SK-N-SH (cell line): ENCODE results near the gene PNKP. TPM values are rescaled to one million over a fixed set of nuclear protein-coding genes. Genes with fewer than 3 reads are reported as not detected.

Experiments used
- CTCF ChIA-PET: fragments of 300-600, 350-600 bp; formaldehyde crosslinking; extraction: SDS; loops from one replicate; lab custom pipeline; 2021; lab: Yijun Ruan, JAX
- POLR2A ChIA-PET: fragments of 350-600 bp; sonication (Branson Sonifier 250); formaldehyde crosslinking; extraction: SDS; loops from one replicate; lab custom pipeline; 2020; ENCODE audit warnings: antibody characterized with exemption, inconsistent platforms; lab: Yijun Ruan, JAX
- DNase-seq: peaks from one replicate; pipeline ENCODE4 v3.0.0; 2012
- H2AFZ ChIP-seq: fragments of 200-600 bp; sonication (generic); 2 replicates; pipeline ENCODE4 v1.8.1; 2016; ENCODE audit warnings: antibody characterized with exemption, mild to moderate bottlenecking, low read depth
- H3F3A ChIP-seq: fragments of 200-600 bp; sonication (generic); replicated peaks from 2 replicates; pipeline ENCODE3; 2016; ENCODE audit warnings: antibody characterized with exemption, mild to moderate bottlenecking; ENCODE audit not compliant: insufficient read depth
- H3K27ac ChIP-seq, 2 experiments: fragments of 200-500 bp in 1 of 2; fragments of 200-600 bp in 1 of 2; sonication (Bioruptor generic) in 1 of 2; sonication (generic), shearing (Covaris generic) in 1 of 2; 2 replicates each; pipeline versions ENCODE4 v1.5.1 to v1.6.1; 2014 to 2016; ENCODE audit warnings: low read depth in 2 of 2, inconsistent platforms in 1 of 2, low read length in 1 of 2, mild to moderate bottlenecking in 1 of 2, mixed read lengths in 1 of 2
- H3K27me3 ChIP-seq: fragments of 200-600 bp; sonication (generic), shearing (Covaris generic); 2 replicates; pipeline ENCODE4 v1.6.1; 2016; ENCODE audit warnings: mixed run types; ENCODE audit not compliant: insufficient read depth
- H3K36me3 ChIP-seq, 2 experiments: fragments of 200-500 bp in 1 of 2; fragments of 200-600 bp in 1 of 2; sonication (Bioruptor generic) in 1 of 2; sonication (generic) in 1 of 2; replicated peaks in 1 of 2; 2 replicates each; pipeline versions ENCODE3 to v1.5.1; 2014 to 2016; ENCODE audit warnings: low read length in 1 of 2, mild to moderate bottlenecking in 1 of 2; ENCODE audit not compliant: insufficient read depth in 2 of 2, control insufficient read depth in 1 of 2
- H3K4me1 ChIP-seq, 2 experiments: fragments of 200-500 bp in 1 of 2; fragments of 200-600 bp in 1 of 2; sonication (Bioruptor generic) in 1 of 2; sonication (generic), shearing (Covaris generic) in 1 of 2; 2 replicates each; pipeline versions ENCODE4 v1.5.1 to v1.6.1; 2014 to 2016; ENCODE audit warnings: low read depth in 1 of 2, low read length in 1 of 2, mixed run types in 1 of 2; ENCODE audit not compliant: insufficient read depth in 2 of 2, control insufficient read depth in 1 of 2
- H3K4me2 ChIP-seq: fragments of 200-600 bp; sonication (generic), shearing (Covaris generic); 2 replicates; pipeline ENCODE4 v1.6.1; 2017; ENCODE audit warnings: mixed run types
- H3K4me3 ChIP-seq, 2 experiments: fragments of 200-500 bp in 1 of 2; fragments of 200-600 bp in 1 of 2; sonication (Bioruptor generic) in 1 of 2; sonication (generic), shearing (Covaris generic) in 1 of 2; 2 replicates each; pipeline versions ENCODE4 v1.5.1 to v1.8.1; 2014 to 2016; ENCODE audit warnings: low read depth in 2 of 2, inconsistent platforms in 1 of 2, low read length in 1 of 2, mild to moderate bottlenecking in 1 of 2, mixed read lengths in 1 of 2, moderate library complexity in 1 of 2
- H3K79me2 ChIP-seq: fragments of 200-600 bp; sonication (generic); 2 replicates; pipeline ENCODE4 v1.8.1; 2017; ENCODE audit warnings: mild to moderate bottlenecking; ENCODE audit not compliant: insufficient read depth
- H3K9ac ChIP-seq: fragments of 200-600 bp; sonication (generic); 2 replicates; pipeline ENCODE4 v1.6.1; 2017; ENCODE audit warnings: mixed run types
- H3K9me2 ChIP-seq: fragments of 200-600 bp; sonication (generic); 2 replicates; pipeline ENCODE4 v1.6.1; 2017; ENCODE audit warnings: mixed run types
- H3K9me3 ChIP-seq: fragments of 200-600 bp; sonication (generic); 2 replicates; pipeline ENCODE4 v1.6.1; 2017; ENCODE audit warnings: mixed run types, mild to moderate bottlenecking, moderate library complexity
- H4K20me1 ChIP-seq: fragments of 200-600 bp; sonication (generic); 2 replicates; pipeline ENCODE4 v1.6.1; 2017; ENCODE audit warnings: mild to moderate bottlenecking, mixed run types; ENCODE audit not compliant: insufficient read depth
- CHD2 ChIP-seq: fragments of 150-350 bp; IDR thresholded peaks from 2 replicates; pipeline ENCODE4 v1.6.1; 2018; ENCODE audit warnings: low read length; ENCODE audit not compliant: partially characterized antibody
- CTCF ChIP-seq: fragments of 200-600 bp; sonication (generic); IDR thresholded peaks from 2 replicates; pipeline ENCODE4 v1.6.1; 2017; ENCODE audit warnings: antibody characterized with exemption, mild to moderate bottlenecking, moderate library complexity
- EP300 ChIP-seq, 2 experiments: IDR thresholded peaks; 2 replicates each; pipeline versions ENCODE4 v1.4.0 to v1.6.1; 2012; ENCODE audit warnings: borderline replicate concordance in 1 of 2, low read depth in 1 of 2, low read length in 1 of 2
- FOSL2 ChIP-seq: IDR thresholded peaks from 2 replicates; pipeline ENCODE4 v1.4.0; 2012; ENCODE audit warnings: low read depth, mild to moderate bottlenecking, moderate library complexity, borderline replicate concordance
- FOXJ3 ChIP-seq: sonication (generic); formaldehyde crosslinking; IDR thresholded peaks from 2 replicates; pipeline ENCODE4 v1.5.1; 2020; ENCODE audit warnings: mild to moderate bottlenecking, missing genetic modification reagents
- GATA2 ChIP-seq: sonication (generic); formaldehyde crosslinking; IDR thresholded peaks from 2 replicates; pipeline ENCODE4 v1.5.0; 2020; ENCODE audit warnings: mild to moderate bottlenecking, missing genetic modification reagents
- JUND ChIP-seq: IDR thresholded peaks from 2 replicates; pipeline ENCODE4 v1.4.0; 2012
- MAX ChIP-seq: IDR thresholded peaks from 2 replicates; pipeline ENCODE4 v1.4.0; 2012; ENCODE audit warnings: low read depth
- MXI1 ChIP-seq: IDR thresholded peaks from 2 replicates; pipeline ENCODE4 v1.6.1; 2012; ENCODE audit warnings: mild to moderate bottlenecking, low read depth, low read length, improper control_type of control experiment
- NRF1 ChIP-seq: IDR thresholded peaks from 2 replicates; pipeline ENCODE4 v1.6.1; 2012; ENCODE audit warnings: low read depth, mild to moderate bottlenecking, low read length
- RAD21 ChIP-seq: IDR thresholded peaks from 2 replicates; pipeline ENCODE4 v1.6.1; 2012; ENCODE audit warnings: mild to moderate bottlenecking, low read length
- RCOR1 ChIP-seq: fragments of 150-350 bp; IDR thresholded peaks from 2 replicates; pipeline ENCODE4 v1.6.1; 2017; ENCODE audit warnings: antibody characterized with exemption, low read length
- RFX5 ChIP-seq: IDR thresholded peaks from 2 replicates; pipeline ENCODE4 v1.6.1; 2012; ENCODE audit warnings: mild to moderate bottlenecking, improper control_type of control experiment, low read length
- RXRA ChIP-seq: IDR thresholded peaks from 2 replicates; pipeline ENCODE4 v1.4.0; 2012; ENCODE audit warnings: low read depth, mild to moderate bottlenecking, borderline replicate concordance
- SIN3A ChIP-seq: IDR thresholded peaks from 2 replicates; pipeline ENCODE4 v1.6.1; 2012; ENCODE audit warnings: low read depth, mild to moderate bottlenecking, low read length, moderate library complexity, borderline replicate concordance
- SMC3 ChIP-seq: IDR thresholded peaks from 2 replicates; pipeline ENCODE4 v1.6.1; 2012; ENCODE audit warnings: low read depth, low read length, improper control_type of control experiment
- TEAD4 ChIP-seq: IDR thresholded peaks from 2 replicates; pipeline ENCODE4 v1.4.0; 2012; ENCODE audit warnings: mild to moderate bottlenecking, borderline replicate concordance; ENCODE audit not compliant: insufficient read depth
- USF2 ChIP-seq: fragments of 150-350 bp; IDR thresholded peaks from 2 replicates; pipeline ENCODE4 v1.6.1; 2017; ENCODE audit warnings: antibody characterized with exemption, low read length, low read depth, borderline replicate concordance
- WGBS: methylation state at CpG from one replicate; pipeline ENCODE4 v1.1.6; 2017; ENCODE audit warnings: low lambda C conversion rate; 5-methylcytosine and 5-hydroxymethylcytosine counted together
- polyA plus RNA-seq, 3 experiments: library from polyadenylated mRNA; depleted of rRNA; stranded (reverse); fragments of >200 nt; gene quantifications; 2 replicates each; pipeline ENCODE4 v1.2.3, GENCODE V29; 2012
- TF ChIP-seq, protein P1 (sequence below): IDR thresholded peaks from 2 replicates; pipeline ENCODE4 v1.4.0; 2012; ENCODE audit warnings: low read depth, borderline replicate concordance
- TF ChIP-seq, protein P2 (sequence below): IDR thresholded peaks from 2 replicates; pipeline ENCODE4 v1.6.1; 2012; ENCODE audit warnings: mild to moderate bottlenecking, low read depth, low read length, moderate library complexity

Gene PNKP
- polyA plus RNA-seq, 1 of the 3 experiments (the other 2 are of a cell fraction): 52.0 TPM

DNA sequence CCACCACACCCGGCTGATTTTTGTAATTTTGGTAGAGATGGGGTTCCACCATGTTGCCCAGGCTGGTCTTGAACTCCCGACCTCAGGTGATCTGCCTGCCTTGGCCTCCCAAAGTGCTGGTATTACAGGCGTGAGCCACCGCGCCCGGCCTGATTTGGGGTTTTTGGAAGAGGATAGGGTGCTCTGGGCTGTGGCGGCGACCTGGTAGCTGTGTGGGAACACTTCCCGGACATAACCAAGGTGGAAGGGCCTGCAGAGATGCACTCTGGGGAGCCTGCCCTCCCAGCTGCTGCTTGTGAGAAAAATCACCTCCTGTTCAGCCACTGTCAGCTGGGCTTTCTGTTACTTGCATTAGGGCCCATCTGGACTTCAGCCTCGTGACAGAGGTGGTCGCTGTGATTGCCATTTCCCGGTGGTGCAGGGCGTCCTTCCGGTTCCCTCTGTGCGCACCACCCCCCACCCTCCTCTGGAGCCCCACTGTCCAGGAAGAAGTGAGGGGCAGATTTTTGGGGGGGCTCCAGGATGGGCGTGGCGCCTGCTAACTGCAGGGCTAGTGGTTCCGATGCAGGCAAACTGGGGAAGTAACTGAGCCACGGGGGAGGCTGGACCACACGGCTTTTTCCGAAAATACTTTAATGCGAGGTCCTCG lies 21.8 kb upstream of the PNKP start:
- Histone ChIP-seq H3F3A (peaks cover 10% of the 10 kb centered on the region), H3K4me1 (peaks cover 0 to 13% of the 10 kb centered on the region in 2 experiments; a peak in 1 of 4 replicates), H3K27me3 (no peaks in the 10 kb centered on the region), H3K79me2 (no peaks in the 10 kb centered on the region), H4K20me1 (no peaks in the 10 kb centered on the region), H3K4me2 (no peak overlapping the region), H3K36me3 (peaks cover 0 to 8% of the 10 kb centered on the region in 2 experiments)
- ChIA-PET POLR2A (no interaction called here), CTCF (interaction anchor here (1.2 to 1.6 kb wide), 6 partner anchors 11 to 79 kb away, joined by 3 to 6 read pairs (median 4); partner anchors contain the start of genes AKT1S1 and TBC1D17)
- no peak for DNase-seq
- WGBS: 96% methylated on average over 17 of the region's 23 CpGs
- TF ChIP-seq RAD21 (no peak), SMC3 (no peak), JUND (no peak), USF2 (no peak), TEAD4 (no peak), MAX (no peak), SIN3A (no peak), CHD2 (no peak), GATA2 (CRISPR knock-in tag) (no peak), FOXJ3 (CRISPR knock-in tag) (no peak), CTCF (no peak), RXRA (no peak), NRF1 (no peak), EP300 (IDR thresholded peaks at IDR 0.05; ENCODE audit: borderline replicate concordance in 1 of 2, low read depth in 1 of 2, low read length in 1 of 2) (no peak), MXI1 (no peak), RCOR1 (no peak), FOSL2 (no peak), RFX5 (no peak)
- TF ChIP-seq, protein P1, sequence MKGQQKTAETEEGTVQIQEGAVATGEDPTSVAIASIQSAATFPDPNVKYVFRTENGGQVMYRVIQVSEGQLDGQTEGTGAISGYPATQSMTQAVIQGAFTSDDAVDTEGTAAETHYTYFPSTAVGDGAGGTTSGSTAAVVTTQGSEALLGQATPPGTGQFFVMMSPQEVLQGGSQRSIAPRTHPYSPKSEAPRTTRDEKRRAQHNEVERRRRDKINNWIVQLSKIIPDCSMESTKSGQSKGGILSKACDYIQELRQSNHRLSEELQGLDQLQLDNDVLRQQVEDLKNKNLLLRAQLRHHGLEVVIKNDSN: no peak
- TF ChIP-seq, protein P2, sequence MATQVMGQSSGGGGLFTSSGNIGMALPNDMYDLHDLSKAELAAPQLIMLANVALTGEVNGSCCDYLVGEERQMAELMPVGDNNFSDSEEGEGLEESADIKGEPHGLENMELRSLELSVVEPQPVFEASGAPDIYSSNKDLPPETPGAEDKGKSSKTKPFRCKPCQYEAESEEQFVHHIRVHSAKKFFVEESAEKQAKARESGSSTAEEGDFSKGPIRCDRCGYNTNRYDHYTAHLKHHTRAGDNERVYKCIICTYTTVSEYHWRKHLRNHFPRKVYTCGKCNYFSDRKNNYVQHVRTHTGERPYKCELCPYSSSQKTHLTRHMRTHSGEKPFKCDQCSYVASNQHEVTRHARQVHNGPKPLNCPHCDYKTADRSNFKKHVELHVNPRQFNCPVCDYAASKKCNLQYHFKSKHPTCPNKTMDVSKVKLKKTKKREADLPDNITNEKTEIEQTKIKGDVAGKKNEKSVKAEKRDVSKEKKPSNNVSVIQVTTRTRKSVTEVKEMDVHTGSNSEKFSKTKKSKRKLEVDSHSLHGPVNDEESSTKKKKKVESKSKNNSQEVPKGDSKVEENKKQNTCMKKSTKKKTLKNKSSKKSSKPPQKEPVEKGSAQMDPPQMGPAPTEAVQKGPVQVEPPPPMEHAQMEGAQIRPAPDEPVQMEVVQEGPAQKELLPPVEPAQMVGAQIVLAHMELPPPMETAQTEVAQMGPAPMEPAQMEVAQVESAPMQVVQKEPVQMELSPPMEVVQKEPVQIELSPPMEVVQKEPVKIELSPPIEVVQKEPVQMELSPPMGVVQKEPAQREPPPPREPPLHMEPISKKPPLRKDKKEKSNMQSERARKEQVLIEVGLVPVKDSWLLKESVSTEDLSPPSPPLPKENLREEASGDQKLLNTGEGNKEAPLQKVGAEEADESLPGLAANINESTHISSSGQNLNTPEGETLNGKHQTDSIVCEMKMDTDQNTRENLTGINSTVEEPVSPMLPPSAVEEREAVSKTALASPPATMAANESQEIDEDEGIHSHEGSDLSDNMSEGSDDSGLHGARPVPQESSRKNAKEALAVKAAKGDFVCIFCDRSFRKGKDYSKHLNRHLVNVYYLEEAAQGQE: no peak
- TF ChIP-seq, all 33 proteins: peak for 0
- no peaks in the 10 kb centered on the region for H3K9me2 ChIP-seq
- no peak overlapping the region for H3K27ac ChIP-seq
- H2AFZ ChIP-seq: no peak overlapping the region
- H3K9ac ChIP-seq: no peak overlapping the region
- H3K9me3 ChIP-seq: no peaks in the 10 kb centered on the region
- no peak overlapping the region for H3K4me3 ChIP-seq
